ENCODE measurements around the gene CBLN3.

GRCh38 chr14:24416932-24417619, 12.4 kb downstream of the CBLN3 start:
- TF ChIP-seq CTCF (conservative IDR thresholded peaks at IDR 0.05; ENCODE audit: low read depth, low read length) = no peak
- TF ChIP-seq EZH2 (IDR thresholded peaks at IDR 0.05; ENCODE audit: low read length, unreplicated experiment) = no peak

Data from PC-3 (cell line).